K562 (cell line): ENCODE measurements around the gene FNBP1. TPM values are rescaled to one million over a fixed set of nuclear protein-coding genes. Genes with fewer than 3 reads are reported as not detected.
A peak's percentile ranks its signal among the peaks of the same experiment; 100 is the strongest.

Experiments
- ATAC-seq: fragments of 200-7000 bp; cut with Tn5 transposase; 3 replicates; pipeline ENCODE4 v1.9.1; 2020; ENCODE audit warnings: moderate library complexity
- BruUV-seq: library from RNA; stranded (reverse); fragments of 400-500 nt; replicated peaks from 2 replicates; lab custom pipeline; 2021; lab: Mats Ljungman, UMichigan
- CTCF ChIA-PET: fragments of 300-600 bp; formaldehyde crosslinking; extraction: SDS; loops from one replicate; lab custom pipeline; 2021; ENCODE audit warnings: low intra/inter-chr PET ratio; lab: Yijun Ruan, JAX
- POLR2A ChIA-PET: fragments of 300-600, 350-650 bp; sonication (Branson Sonifier 250); formaldehyde crosslinking; extraction: SDS; loops from one replicate; lab custom pipeline; 2021; ENCODE audit warnings: antibody characterized with exemption, inconsistent platforms; lab: Yijun Ruan, JAX
- DNase-seq, 4 experiments: peaks; one replicate each; pipeline versions ENCODE4 v3.0.0 to v3.0.0-alpha.2; 2011 to 2018; ENCODE audit warnings: low spot score in 3 of 4, mixed read lengths in 3 of 4; ENCODE audit errors: extremely low read depth in 1 of 4
- FAIRE-seq: peaks from 2 replicates; lab custom pipeline; 2011; peaks lifted over from hg19 to GRCh38; lab: Jason Lieb, UNC
- H2AFZ ChIP-seq: 2 replicates; pipeline ENCODE4 v1.6.0; 2011; ENCODE audit warnings: low read depth, low read length, control low read depth, inconsistent platforms
- H3K27ac ChIP-seq: fragments of 200-600 bp; 3 replicates; pipeline ENCODE4 v1.8.0; 2011; ENCODE audit warnings: low read depth, mild to moderate bottlenecking, control low read depth, inconsistent platforms, low read length, moderate library complexity, mixed read lengths; ENCODE audit errors: extremely low read depth
- H3K27me3 ChIP-seq, 2 experiments: fragments of 300-600 bp in 1 of 2; 2 replicates in 1 of 2; 3 replicates in 1 of 2; pipeline versions ENCODE4 v1.6.0 to v1.8.0; 2011; ENCODE audit warnings: inconsistent platforms in 2 of 2, low read length in 2 of 2, mild to moderate bottlenecking in 1 of 2, mixed read lengths in 1 of 2, moderate library complexity in 1 of 2; ENCODE audit not compliant: control insufficient read depth in 2 of 2, insufficient read depth in 2 of 2
- H3K36me3 ChIP-seq: fragments of 300-600 bp; 3 replicates; pipeline ENCODE4 v1.8.0; 2011; ENCODE audit warnings: mild to moderate bottlenecking, low read length, inconsistent platforms; ENCODE audit not compliant: control insufficient read depth, insufficient read depth
- H3K4me1 ChIP-seq, 2 experiments: fragments of 200-600 bp in 1 of 2; replicated peaks in 1 of 2; 2 replicates in 1 of 2; 3 replicates in 1 of 2; pipeline versions ENCODE4 v1.5.1 to v1.8.0; 2011; ENCODE audit warnings: inconsistent platforms in 2 of 2, low read length in 2 of 2, mild to moderate bottlenecking in 1 of 2, mixed read lengths in 1 of 2, moderate library complexity in 1 of 2; ENCODE audit not compliant: control insufficient read depth in 2 of 2, insufficient read depth in 2 of 2
- H3K4me2 ChIP-seq: 2 replicates; pipeline ENCODE4 v1.6.1; 2011; ENCODE audit warnings: low read length, control low read depth, inconsistent platforms, mixed read lengths; ENCODE audit not compliant: insufficient read depth
- H3K4me3 ChIP-seq: fragments of 200-600 bp; sonication (generic), shearing (Covaris generic); 2 replicates; pipeline ENCODE4 v1.5.1; 2016; ENCODE audit warnings: control low read depth, inconsistent platforms
- H3K79me2 ChIP-seq: fragments of 200-600 bp; 3 replicates; pipeline ENCODE4 v1.8.0; 2011; ENCODE audit warnings: low read length, inconsistent platforms; ENCODE audit not compliant: control insufficient read depth, insufficient read depth
- H3K9ac ChIP-seq, 2 experiments: 2 replicates each; pipeline versions ENCODE4 v1.6.0 to v1.6.1; 2011; ENCODE audit warnings: low read depth in 2 of 2, low read length in 2 of 2, control low read depth in 1 of 2, inconsistent platforms in 1 of 2, mild to moderate bottlenecking in 1 of 2, mixed read lengths in 1 of 2; ENCODE audit not compliant: insufficient read depth in 1 of 2
- H3K9me1 ChIP-seq: one replicate; pipeline ENCODE4 v1.6.0; 2011; ENCODE audit warnings: inconsistent platforms, mild to moderate bottlenecking, low read length, moderate library complexity; ENCODE audit not compliant: control insufficient read depth, insufficient read depth
- H3K9me3 ChIP-seq: replicated peaks from 2 replicates; pipeline ENCODE4 v1.5.1; 2011; ENCODE audit warnings: low read depth, low read length, inconsistent platforms; ENCODE audit not compliant: control insufficient read depth, insufficient read depth
- H4K20me1 ChIP-seq: replicated peaks from 2 replicates; pipeline ENCODE4 v1.6.1; 2011; ENCODE audit warnings: low read length, inconsistent platforms, mixed read lengths; ENCODE audit not compliant: control insufficient read depth, insufficient read depth
- CTCF ChIP-seq, 3 experiments: IDR thresholded peaks in 2 of 3; conservative IDR thresholded peaks in 1 of 3; 2 replicates each; pipeline ENCODE4 v1.5.1; 2011 to 2012; ENCODE audit warnings: low read length in 3 of 3, mild to moderate bottlenecking in 3 of 3, control low read depth in 2 of 3, improper control_type of control experiment in 1 of 3, inconsistent platforms in 1 of 3, low read depth in 1 of 3, mixed read lengths in 1 of 3, moderate library complexity in 1 of 3; ENCODE audit not compliant: insufficient read depth in 2 of 3
- ELK1 ChIP-seq: sonication (generic); formaldehyde crosslinking; IDR thresholded peaks from 2 replicates; pipeline ENCODE4 v1.8.1; 2022; ENCODE audit warnings: missing genetic modification reagents
- SMARCA4 ChIP-seq: fragments of 450-650 bp; IDR thresholded peaks from 2 replicates; pipeline ENCODE4 v1.6.1; 2016
- ZNF316 ChIP-seq: fragments of 450-650 bp; IDR thresholded peaks from 2 replicates; pipeline ENCODE4 v1.6.1; 2016
- ZNF384 ChIP-seq: IDR thresholded peaks from 2 replicates; pipeline ENCODE4 v1.6.1; 2012; ENCODE audit warnings: low read depth, low read length, improper control_type of control experiment
- WGBS: fragments of 100-300 bp; shearing (Covaris generic); methylation state at CpG from one replicate; pipeline ENCODE4 v1.1.6; 2016; ENCODE audit warnings: low coverage, mixed read lengths; ENCODE audit not compliant: insufficient coverage; ENCODE audit errors: missing lambda C conversion rate; 5-methylcytosine and 5-hydroxymethylcytosine counted together
- in situ Hi-C: fragments of 300-500 bp; cut with MboI; formaldehyde crosslinking; loops from 4 replicates; pipeline ENCODE4 v1.15.0; 2018; ENCODE audit warnings: inconsistent platforms, mixed read lengths
- intact Hi-C: fragments of 100-400 bp; cut with micrococcal nuclease; formaldehyde crosslinking; loops from 2 replicates; pipeline ENCODE4 v1.14.2; 2022
- polyA plus RNA-seq, 8 experiments: library from polyadenylated mRNA; depleted of rRNA in 4 of 8; stranded (reverse) in 5 of 8; unstranded in 3 of 8; fragments of >200 nt; fragmentation: Nextera tagmentation in 2 of 8; fragmentation: Illumina TruSeq in 1 of 8; extraction: Ambion mirVana in 2 of 8; extraction: Trizol in 1 of 8; gene quantifications; 2 replicates each; pipeline versions ENCODE4 v1.2.1 to v1.2.3, GENCODE V29; 2011 to 2014; ENCODE audit warnings: inconsistent platforms in 1 of 8, missing spikeins in 1 of 8
- total RNA-seq, 7 experiments: library from RNA; depleted of rRNA in 6 of 7; stranded (reverse); fragments of >200 nt in 6 of 7; fragmentation: Illumina TruSeq in 2 of 7; extraction: Trizol in 2 of 7; gene quantifications; 2 replicates each; pipeline versions ENCODE4 v1.2.1 to v1.2.3, GENCODE V29; 2011 to 2021; ENCODE audit warnings: low replicate concordance in 1 of 7

The FNBP1 gene
- total and polyA plus RNA-seq, 9 of the 15 experiments (the other 6 are each of a cell fraction or from before 2014, with no cell fraction given) = 1.8 to 14.9 (median 7.6) TPM

- H3K4me3 ChIP-seq = no peak overlapping the region
- no peak overlapping the region for H3K4me2 ChIP-seq
- ATAC-seq (peak; percentile 49), FAIRE-seq (no peak), DNase-seq (peak; percentile 21 to 59 (median 46))
- H2AFZ ChIP-seq = no peak overlapping the region
- peaks cover 55% of the 10 kb centered on the region for H3K79me2 ChIP-seq
- ChIA-PET POLR2A (interaction anchor here (0.7 to 1.6 kb wide), 3 partner anchors 10 to 307 kb away, joined by 3 read pairs; no protein-coding TSS in a partner anchor), CTCF (no interaction called here)
- BruUV-seq = no TSS peak
- 58% methylated on average over 4 of the region's 7 CpGs for WGBS
- no peaks in the 10 kb centered on the region for H3K27me3 ChIP-seq
- in situ Hi-C loops = no loop called here
- H4K20me1 ChIP-seq = peaks cover 3% of the 10 kb centered on the region; the same call in 1 of the 2 replicates
- H3K9me1 ChIP-seq = peaks cover 4% of the 10 kb centered on the region
- TF ChIP-seq CTCF (IDR thresholded peaks at IDR 0.05 in 2 of 3, conservative IDR thresholded peaks at IDR 0.05 in 1 of 3; ENCODE audit: insufficient read depth in 2 of 3, low read depth in 1 of 3, low read length in 3 of 3) (peak; percentile 19 to 44 (median 30); a peak in 4 of 6 replicates), ZNF316 (peak; percentile 31), SMARCA4 (no peak), ELK1 (CRISPR knock-in tag) (no peak), ZNF384 (0 out of 2 replicates have a peak, but pooled peaks have one; percentile 27)
- intact Hi-C loops = no loop called here
- no peak overlapping the region for H3K9ac ChIP-seq
- H3K4me1 ChIP-seq = peaks cover 8 to 20% of the 10 kb centered on the region in 2 experiments; a peak in 4 of 5 replicates
- H3K27ac ChIP-seq = no peak overlapping the region
- no peaks in the 10 kb centered on the region for H3K9me3 ChIP-seq
- peaks cover 13% of the 10 kb centered on the region; the same call in 2 of the 3 replicates for H3K36me3 ChIP-seq
These were observed 15.2 kb upstream of the FNBP1 start for GRCh38 chr9:130058154-130058553.
